GM12872 (cell line): ENCODE results near the gene SDCBP2.

Experiments used
- CTCF ChIP-seq: IDR thresholded peaks from 3 replicates; pipeline ENCODE4 v1.5.1; 2011; ENCODE audit warnings: low read depth, mild to moderate bottlenecking, low read length, moderate library complexity; ENCODE audit not compliant: insufficient read depth

The SDCBP2 gene

GRCh38 chr20:1287787-1288569 lies 41.0 kb downstream of the SDCBP2 start:
- no peak for TF ChIP-seq CTCF

GRCh38 chr20:1287306-1287705 lies 41.6 kb downstream of the SDCBP2 start:
- TF ChIP-seq CTCF: no peak

GRCh38 chr20:1286267-1287024 lies 42.5 kb downstream of the SDCBP2 start:
- no peak for TF ChIP-seq CTCF

GRCh38 chr20:1283522-1284510 lies 45.1 kb downstream of the SDCBP2 start:
- TF ChIP-seq CTCF: no peak

GRCh38 chr20:1282966-1283365 lies 46.0 kb downstream of the SDCBP2 start:
- TF ChIP-seq CTCF: no peak

GRCh38 chr20:1281279-1282057 lies 47.5 kb downstream of the SDCBP2 start:
- no peak for TF ChIP-seq CTCF
